NCI-H774 (cell line): ENCODE results near the gene CTXND1.
"Not testable (repeated sequence)": the region's sequence is repeated elsewhere in the genome, so short reads cannot be mapped to it uniquely, and the experiment has no call there.

Source experiments
- DNase-seq: peaks from one replicate; lab custom pipeline; 2025; lab: John Stamatoyannopoulos, UW

CTXND1 gene

DNA sequence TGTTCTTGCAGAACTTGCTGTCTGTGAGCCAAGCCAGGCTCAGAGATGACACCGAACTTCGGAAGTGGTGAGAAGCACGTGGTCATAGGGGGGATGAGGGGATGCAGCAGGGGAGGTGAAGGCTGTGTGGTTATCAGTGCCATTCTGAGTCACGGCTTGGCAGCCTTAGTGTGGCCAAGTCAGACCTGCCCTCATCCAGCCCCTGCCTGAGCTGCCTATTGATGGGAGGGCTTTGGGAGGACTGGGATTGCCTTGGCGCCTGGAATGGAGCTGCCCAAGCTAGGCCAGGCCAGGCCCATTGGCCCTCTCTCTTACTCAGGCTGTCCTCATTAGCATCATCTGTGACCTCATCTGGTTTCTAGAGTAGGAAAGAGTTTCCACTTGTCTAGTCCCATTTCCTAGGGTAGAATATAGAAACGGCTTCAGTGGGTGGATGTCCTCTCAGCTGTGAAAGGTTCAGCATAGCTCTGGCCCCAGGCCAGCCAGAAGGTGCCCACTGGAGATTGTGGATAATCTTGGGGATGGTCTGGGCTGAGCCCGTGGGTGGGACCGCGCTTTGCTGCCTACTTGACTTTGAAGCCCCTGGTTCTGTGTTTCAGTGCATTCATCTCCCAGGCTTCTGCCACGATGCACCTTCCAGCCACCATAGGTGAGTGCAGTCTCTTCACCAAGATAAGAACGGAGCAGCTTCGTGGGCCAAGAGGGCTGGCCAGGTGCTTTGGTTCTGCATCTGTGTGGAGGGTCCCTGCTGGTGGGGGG lies 92.0 kb downstream of the CTXND1 start:
- no peak for DNase-seq

DNA sequence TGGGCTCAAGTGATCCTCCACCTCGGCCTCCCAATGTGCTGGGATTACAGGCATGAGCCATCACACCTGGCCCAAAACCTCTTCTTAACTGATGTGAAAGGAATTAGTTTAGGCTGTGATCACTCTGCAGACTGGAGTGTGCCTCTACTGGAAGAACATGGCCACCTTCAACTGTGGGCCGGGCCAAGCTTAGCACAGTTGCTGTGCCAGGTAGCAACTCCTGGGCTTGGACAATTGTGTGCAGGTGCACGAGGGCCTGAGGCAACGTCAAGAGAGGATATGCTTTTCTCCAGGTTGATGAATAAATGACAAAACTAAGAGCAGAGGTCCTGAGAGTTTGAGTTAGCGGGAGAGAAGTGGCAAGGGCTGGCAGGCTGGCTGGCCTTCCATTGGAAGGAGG lies 92.7 kb downstream of the CTXND1 start:
- no peak for DNase-seq

DNA sequence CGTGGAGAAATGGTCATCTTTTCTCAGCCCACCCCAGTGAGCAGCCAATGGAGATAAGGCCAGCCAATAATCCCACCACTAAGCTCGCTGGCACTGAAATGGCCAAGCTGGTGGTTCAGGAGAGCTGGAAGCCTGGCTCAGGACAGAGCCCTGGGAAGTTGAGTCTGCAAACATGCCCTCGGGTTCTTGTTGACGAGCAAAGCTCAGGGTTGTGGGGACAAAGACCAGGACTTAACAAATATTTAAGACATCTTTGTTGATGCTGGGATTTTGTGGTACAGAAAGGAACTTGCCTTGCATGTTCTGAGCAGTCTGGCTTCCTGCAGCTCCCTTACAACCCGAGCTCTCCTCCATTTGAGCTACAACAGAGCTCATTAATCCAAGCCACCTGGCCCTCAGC lies 94.8 kb downstream of the CTXND1 start:
- DNase-seq = no peak

DNA sequence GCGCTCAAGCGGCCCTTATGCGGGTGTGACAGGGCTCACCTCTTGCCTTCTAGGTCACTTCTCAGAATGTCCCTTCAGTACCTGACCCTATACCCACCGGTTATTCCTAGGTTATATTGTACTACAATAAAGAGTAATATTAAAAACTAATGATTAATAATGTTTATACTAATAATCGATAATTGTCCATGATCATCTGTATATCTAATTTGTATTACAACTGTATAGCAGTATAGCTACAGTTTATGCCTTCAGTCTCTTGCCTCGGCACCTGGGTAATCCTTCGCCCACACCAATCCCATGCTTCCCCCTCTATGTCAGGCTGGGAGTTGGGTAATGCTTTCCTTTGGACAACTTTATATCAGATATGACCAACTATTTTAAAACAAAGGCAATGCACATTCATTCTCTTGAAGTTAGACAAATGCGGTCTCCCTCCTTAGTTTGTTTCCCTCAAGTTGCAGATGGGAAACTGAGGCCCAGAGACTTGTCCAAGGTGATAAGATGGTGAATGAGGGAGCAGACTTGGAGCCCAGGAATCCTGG lies 95.8 kb downstream of the CTXND1 start:
- no peak for DNase-seq

DNA sequence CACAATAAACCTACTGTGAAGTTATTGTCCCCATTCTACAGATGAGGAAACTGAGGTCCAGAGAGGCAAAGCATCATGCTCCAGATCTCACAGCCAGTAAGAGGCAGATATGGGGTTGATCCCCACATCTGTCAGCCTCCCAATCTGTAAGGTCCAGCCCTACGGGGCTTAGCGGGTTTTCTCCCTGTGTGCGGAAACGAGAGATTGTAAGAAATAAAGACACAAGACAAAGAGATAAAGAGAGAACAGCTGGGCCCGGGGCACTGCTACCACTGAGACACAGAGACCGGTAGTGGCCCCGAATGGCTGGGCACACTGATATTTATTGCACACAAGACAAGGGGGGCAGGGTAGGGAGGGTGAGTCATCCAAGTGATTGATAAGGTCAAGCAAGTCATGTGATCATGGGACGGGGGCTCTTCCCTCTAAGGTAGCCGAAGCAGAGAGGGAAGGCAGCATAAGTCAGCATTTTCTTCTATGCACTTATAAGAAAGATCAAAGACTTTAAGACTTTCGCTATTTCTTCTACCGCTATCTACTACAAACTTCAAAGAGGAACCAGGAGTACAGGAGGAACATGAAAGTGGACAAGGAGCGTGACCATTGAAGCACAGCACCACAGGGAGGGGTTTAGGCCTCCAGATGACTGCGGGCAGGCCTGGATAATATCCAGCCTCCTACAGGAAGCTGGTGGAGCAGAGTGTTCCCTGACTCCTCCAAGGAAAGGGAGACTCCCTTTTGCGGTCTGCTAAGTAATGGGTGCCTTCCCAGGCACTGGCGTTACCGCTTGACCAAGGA lies 96.4 kb downstream of the CTXND1 start:
- DNase-seq = not testable (repeated sequence)

DNA sequence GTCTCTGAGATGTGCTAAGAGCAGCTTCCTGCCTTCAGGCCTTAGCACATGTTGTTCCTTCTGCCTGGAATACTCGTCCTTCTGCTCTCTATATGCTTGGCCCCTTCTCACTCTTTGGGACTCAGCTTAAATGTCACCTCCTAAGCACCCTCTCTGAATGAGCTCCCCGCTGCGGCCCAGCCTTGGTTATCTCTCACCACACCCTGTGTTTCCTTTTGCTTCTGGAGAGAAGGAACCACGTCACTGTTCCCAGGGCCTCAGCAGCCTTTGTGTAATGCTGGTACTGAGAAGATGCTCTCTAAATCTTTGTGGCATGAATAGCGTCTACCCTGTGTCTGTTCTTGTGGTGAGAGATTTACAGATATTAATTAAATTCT lies 97.0 kb downstream of the CTXND1 start:
- DNase-seq = no peak

DNA sequence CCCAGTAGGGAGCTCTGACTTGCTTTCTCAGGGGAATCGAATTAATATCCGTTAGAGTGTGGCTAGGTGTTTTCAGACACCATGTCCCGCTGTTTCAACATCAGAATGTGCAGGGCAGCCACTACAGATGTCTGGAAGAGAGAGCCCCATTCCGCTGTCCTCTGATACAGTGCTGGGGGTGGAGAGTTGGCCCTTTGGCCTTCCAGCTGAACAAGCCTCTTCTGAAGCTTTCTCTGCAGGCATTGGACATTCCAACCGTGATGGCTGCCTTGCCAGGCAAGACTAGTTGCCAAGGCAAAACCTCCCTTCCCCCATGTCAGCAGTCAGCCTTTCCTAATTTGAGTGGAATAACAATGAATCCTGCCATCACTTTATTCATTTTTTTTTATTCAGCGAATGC lies 97.7 kb downstream of the CTXND1 start:
- no peak for DNase-seq

DNA sequence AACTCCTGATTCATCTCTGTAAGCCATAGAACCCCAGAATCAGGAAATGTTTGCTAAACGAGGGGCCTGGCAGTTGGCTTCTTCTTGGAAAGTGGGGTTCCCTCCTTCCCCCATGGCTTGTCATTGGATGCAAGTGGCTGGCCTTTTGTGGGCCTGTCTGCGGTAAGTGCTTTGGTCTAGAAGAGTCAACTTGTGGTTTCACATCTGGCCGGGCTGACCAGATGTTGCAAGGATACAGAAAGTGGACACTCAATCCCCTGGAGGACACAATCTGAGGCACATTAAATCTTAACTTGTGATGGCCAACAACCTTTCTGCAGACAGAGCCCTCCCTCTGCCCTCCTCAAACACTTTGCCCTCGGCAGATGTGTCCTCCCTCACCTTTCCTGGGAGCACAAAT lies 98.1 kb downstream of the CTXND1 start:
- no peak for DNase-seq

DNA sequence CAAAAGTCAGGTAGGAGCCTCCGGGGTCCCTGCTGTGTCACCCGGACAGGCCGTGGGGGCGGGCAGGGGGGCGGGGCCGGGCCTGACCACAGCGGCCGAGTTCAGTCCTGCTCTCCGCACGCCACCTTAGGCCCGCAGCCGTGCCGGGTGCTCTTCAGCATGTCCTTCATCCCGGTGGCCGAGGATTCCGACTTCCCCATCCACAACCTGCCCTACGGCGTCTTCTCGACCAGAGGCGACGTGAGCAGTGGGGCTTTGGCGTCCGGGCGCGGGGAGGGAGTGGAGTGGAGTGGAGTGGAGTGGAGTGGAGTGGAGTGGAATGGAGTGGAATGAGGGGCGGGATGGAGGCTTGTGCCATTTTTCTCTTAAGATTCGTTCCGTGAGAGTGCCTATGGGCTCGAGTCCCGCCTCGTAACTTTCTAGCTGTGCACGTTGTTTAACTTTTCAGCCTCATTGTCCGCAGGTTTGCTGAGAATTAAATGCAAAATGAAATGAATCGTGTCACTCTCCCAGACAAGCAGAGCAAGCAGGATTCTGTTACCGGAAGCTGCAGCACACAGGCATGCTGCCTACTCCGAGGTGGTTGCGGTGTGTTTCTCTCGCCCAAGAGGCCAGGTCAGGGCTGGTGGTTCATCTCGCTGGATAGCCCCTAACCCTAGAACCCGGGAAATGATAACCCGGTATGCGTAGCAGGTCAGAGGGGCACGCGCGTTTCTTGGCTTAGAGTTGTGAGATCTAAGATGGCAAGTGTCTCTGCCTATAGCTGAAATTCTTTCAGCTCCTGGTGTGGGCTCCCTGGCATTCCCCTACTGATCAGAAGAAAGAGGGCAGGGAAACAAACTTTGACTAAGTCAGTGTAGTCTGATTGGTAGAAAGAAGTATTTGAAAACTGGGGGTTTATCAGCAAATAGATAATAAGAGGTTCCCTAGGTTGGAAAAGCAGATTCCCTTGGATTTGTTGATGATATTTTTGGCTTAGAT lies 98.8 kb downstream of the CTXND1 start, which contains the start of gene FAH:
Gene FAH (plus strand): TSS at position 104 of the 981 bp plus-strand sequence. CDS start 56 bp downstream, at position 160.
- no peak for DNase-seq

DNA sequence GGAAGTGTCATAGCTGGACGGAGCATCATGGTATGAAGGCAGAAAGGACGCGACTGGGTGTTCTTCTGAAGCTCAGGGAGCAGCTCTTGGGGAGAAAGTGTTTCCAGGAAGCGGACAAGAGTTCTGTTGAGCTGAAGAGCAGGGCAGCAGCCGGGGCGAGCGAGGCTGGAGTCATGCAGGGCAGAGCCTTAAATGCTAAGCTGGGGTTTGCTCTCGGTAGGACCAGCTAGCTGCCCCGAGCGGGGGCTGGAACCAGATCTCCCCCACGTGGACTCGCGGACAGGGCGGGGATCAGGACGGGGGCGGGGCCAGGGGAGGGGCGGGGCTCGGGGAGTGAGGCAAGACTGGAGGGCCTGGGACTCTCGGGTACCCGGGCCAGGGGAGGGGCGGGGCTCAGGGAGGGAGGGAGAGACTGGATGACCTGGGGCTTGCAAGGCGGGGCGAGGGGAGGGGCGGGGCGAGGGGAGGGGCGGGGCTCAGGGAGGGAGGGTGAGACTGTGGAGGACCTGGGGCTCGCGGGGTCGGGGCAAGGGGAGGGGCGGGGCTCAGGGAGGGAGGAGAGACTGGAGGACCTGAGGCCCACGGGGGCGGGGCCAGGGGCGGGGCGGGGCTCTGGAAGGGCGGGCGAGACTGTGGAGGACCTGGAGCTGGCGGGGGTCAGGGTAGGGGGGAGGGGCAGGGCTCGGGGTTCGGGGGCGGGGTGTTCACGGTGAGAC lies 99.7 kb downstream of the CTXND1 start:
- peak; percentile 77 for DNase-seq

DNA sequence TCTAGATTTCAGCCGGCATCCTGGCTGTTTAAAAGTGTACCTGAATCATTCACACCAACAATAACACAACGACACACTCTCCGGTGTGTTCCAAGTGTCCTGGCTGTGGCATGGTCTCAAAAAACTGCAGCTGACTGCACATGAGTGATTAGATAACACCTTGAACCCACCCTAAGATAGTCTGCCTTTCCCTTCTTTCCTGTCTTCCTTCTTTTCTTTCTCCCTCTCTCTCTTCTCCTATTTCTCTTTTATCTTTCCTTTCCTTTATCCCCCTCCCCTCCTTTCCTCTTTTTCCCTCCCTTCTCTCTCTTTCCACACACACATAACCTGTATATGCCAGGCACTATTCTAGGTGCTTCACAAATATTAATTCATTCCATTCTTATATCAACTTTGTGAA lies 100.4 kb downstream of the CTXND1 start:
- DNase-seq = no peak

DNA sequence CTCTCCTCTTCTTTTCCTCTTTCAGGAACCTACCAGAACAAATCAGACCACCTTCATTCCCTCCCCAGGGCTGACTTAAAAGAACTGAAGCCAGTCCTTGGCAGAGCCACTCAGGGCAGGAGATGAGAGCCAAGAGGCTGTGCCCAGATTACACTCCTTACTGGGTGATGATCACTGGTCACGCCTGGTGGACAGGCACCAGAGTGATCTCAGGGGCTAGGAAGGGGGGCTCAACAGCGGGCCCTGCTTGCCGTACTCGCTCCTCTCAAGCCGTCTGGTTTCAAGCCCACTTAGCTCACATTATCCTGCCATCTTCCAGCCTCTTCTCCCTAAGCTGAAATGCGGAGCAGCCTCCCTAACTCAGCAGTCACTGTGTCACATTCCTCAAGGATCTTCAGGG lies 100.9 kb downstream of the CTXND1 start:
- no peak for DNase-seq
